Dendritic cell treated with granulocyte-macrophage colony-stimulating factor and Interleukin-4, amounts not matched to agents 40 ng/mL and 50 ng/mL, for 4 days (primary cell): ENCODE measurements around the gene GRIN3A.

ENCODE experiments used
- H3K27ac Mint-ChIP-seq: one replicate; pipeline ENCODE4 v1.8.0; 2022; ENCODE audit warnings: mild to moderate bottlenecking, mixed read lengths
- H3K27me3 Mint-ChIP-seq: one replicate; pipeline ENCODE4 v1.8.0; 2022; ENCODE audit warnings: mild to moderate bottlenecking, mixed read lengths
- H3K36me3 Mint-ChIP-seq: one replicate; pipeline ENCODE4 v1.8.0; 2022; ENCODE audit warnings: low read depth, mixed read lengths
- H3K4me1 Mint-ChIP-seq: one replicate; pipeline ENCODE4 v1.8.0; 2022; ENCODE audit warnings: low read depth, mixed read lengths
- H3K4me3 Mint-ChIP-seq: one replicate; pipeline ENCODE4 v1.8.0; 2022; ENCODE audit warnings: mild to moderate bottlenecking, moderate library complexity, mixed read lengths
- H3K9me3 Mint-ChIP-seq: one replicate; pipeline ENCODE4 v1.8.0; 2022; ENCODE audit warnings: mixed read lengths
- intact Hi-C: fragments of 100-400 bp; cut with micrococcal nuclease; formaldehyde crosslinking; loops from one replicate; pipeline ENCODE4 v1.15.0; 2022

The GRIN3A gene

GRCh38 chr9:101634741-101635409 lies 103.6 kb downstream of the GRIN3A start:
- no peak overlapping the region for H3K4me3 Mint-ChIP-seq

GRCh38 chr9:101632611-101633010 lies 105.8 kb downstream of the GRIN3A start:
- Mint-ChIP-seq H3K36me3 (no peaks in the 10 kb centered on the region), H3K4me3 (no peak overlapping the region), H3K4me1 (peaks cover 9% of the 10 kb centered on the region), H3K9me3 (no peaks in the 10 kb centered on the region), H3K27me3 (no peaks in the 10 kb centered on the region), H3K27ac (no peak overlapping the region)
- intact Hi-C loops = no loop called here

More at GRCh38 chr9:101634741-101635409, 103.6 kb downstream of the GRIN3A start:
- H3K27ac Mint-ChIP-seq = no peak overlapping the region
- peaks cover 4% of the 10 kb centered on the region for H3K4me1 Mint-ChIP-seq
- no peaks in the 10 kb centered on the region for H3K36me3 Mint-ChIP-seq
- intact Hi-C loops = no loop called here
- H3K9me3 Mint-ChIP-seq = no peaks in the 10 kb centered on the region
- H3K27me3 Mint-ChIP-seq = no peaks in the 10 kb centered on the region

- Mint-ChIP-seq H3K9me3 (no peaks in the 10 kb centered on the region), H3K4me3 (no peak overlapping the region), H3K27me3 (no peaks in the 10 kb centered on the region), H3K27ac (no peak overlapping the region), H3K36me3 (no peaks in the 10 kb centered on the region), H3K4me1 (peaks cover 10% of the 10 kb centered on the region)
- intact Hi-C loops = no loop called here
Observed at GRCh38 chr9:101631892-101632291, 106.6 kb downstream of the GRIN3A start.

GRCh38 chr9:101629636-101630035 lies 108.8 kb downstream of the GRIN3A start:
- intact Hi-C loops = no loop called here
- Mint-ChIP-seq H3K27ac (no peak overlapping the region), H3K4me1 (peaks cover 25% of the 10 kb centered on the region), H3K27me3 (no peaks in the 10 kb centered on the region), H3K36me3 (no peaks in the 10 kb centered on the region), H3K9me3 (no peaks in the 10 kb centered on the region), H3K4me3 (no peak overlapping the region)

- H3K27me3 Mint-ChIP-seq = no peaks in the 10 kb centered on the region
- H3K9me3 Mint-ChIP-seq = no peaks in the 10 kb centered on the region
- peaks cover 25% of the 10 kb centered on the region for H3K4me1 Mint-ChIP-seq
- no peak overlapping the region for H3K27ac Mint-ChIP-seq
- intact Hi-C loops = no loop called here
- H3K4me3 Mint-ChIP-seq = no peak overlapping the region
- no peaks in the 10 kb centered on the region for H3K36me3 Mint-ChIP-seq
Observed at GRCh38 chr9:101628173-101628572, 110.3 kb downstream of the GRIN3A start.

- Mint-ChIP-seq H3K27ac (no peak overlapping the region), H3K36me3 (no peaks in the 10 kb centered on the region), H3K9me3 (no peaks in the 10 kb centered on the region), H3K4me3 (no peak overlapping the region), H3K4me1 (peaks cover 31% of the 10 kb centered on the region), H3K27me3 (no peaks in the 10 kb centered on the region)
- intact Hi-C loops = no loop called here
Observed at GRCh38 chr9:101626295-101626694, 112.2 kb downstream of the GRIN3A start.

- Mint-ChIP-seq H3K27me3 (no peaks in the 10 kb centered on the region), H3K4me3 (no peak overlapping the region), H3K4me1 (peaks cover 31% of the 10 kb centered on the region), H3K9me3 (no peaks in the 10 kb centered on the region), H3K36me3 (no peaks in the 10 kb centered on the region), H3K27ac (no peak overlapping the region)
- intact Hi-C loops = no loop called here
Observed at GRCh38 chr9:101625876-101626275, 112.6 kb downstream of the GRIN3A start.

- Mint-ChIP-seq H3K4me3 (no peak overlapping the region), H3K4me1 (peaks cover 10% of the 10 kb centered on the region), H3K36me3 (no peaks in the 10 kb centered on the region), H3K27me3 (no peaks in the 10 kb centered on the region), H3K27ac (no peak overlapping the region), H3K9me3 (no peaks in the 10 kb centered on the region)
- intact Hi-C loops = no loop called here
Observed at GRCh38 chr9:101620452-101620851, 118.0 kb downstream of the GRIN3A start.

- no peak overlapping the region for H3K27ac Mint-ChIP-seq
- no peaks in the 10 kb centered on the region for H3K27me3 Mint-ChIP-seq
- H3K4me3 Mint-ChIP-seq = no peak overlapping the region
- H3K4me1 Mint-ChIP-seq = peaks cover 6% of the 10 kb centered on the region
- intact Hi-C loops = no loop called here
- no peaks in the 10 kb centered on the region for H3K9me3 Mint-ChIP-seq
- H3K36me3 Mint-ChIP-seq = no peaks in the 10 kb centered on the region
Observed at GRCh38 chr9:101618698-101619097, 119.7 kb downstream of the GRIN3A start.

- Mint-ChIP-seq H3K4me3 (no peak overlapping the region), H3K36me3 (no peaks in the 10 kb centered on the region), H3K9me3 (no peaks in the 10 kb centered on the region), H3K4me1 (peaks cover 2% of the 10 kb centered on the region), H3K27ac (no peak overlapping the region), H3K27me3 (peaks cover 3% of the 10 kb centered on the region)
- intact Hi-C loops = no loop called here
Observed at GRCh38 chr9:101605547-101605946, 132.9 kb downstream of the GRIN3A start.

GRCh38 chr9:101604296-101604695 lies 134.2 kb downstream of the GRIN3A start:
- intact Hi-C loops = no loop called here
- Mint-ChIP-seq H3K4me3 (no peak overlapping the region), H3K9me3 (no peaks in the 10 kb centered on the region), H3K27ac (no peak overlapping the region), H3K4me1 (peaks cover 6% of the 10 kb centered on the region), H3K27me3 (peaks cover 3% of the 10 kb centered on the region), H3K36me3 (no peaks in the 10 kb centered on the region)

- no peaks in the 10 kb centered on the region for H3K9me3 Mint-ChIP-seq
- no peaks in the 10 kb centered on the region for H3K36me3 Mint-ChIP-seq
- peaks cover 5% of the 10 kb centered on the region for H3K27me3 Mint-ChIP-seq
- no peak overlapping the region for H3K27ac Mint-ChIP-seq
- intact Hi-C loops = loop anchor here (1.0 kb wide), 1 partner anchor 126 kb away; no protein-coding TSS in a partner anchor
- H3K4me1 Mint-ChIP-seq = peaks cover 6% of the 10 kb centered on the region
- H3K4me3 Mint-ChIP-seq = no peak overlapping the region
Observed at GRCh38 chr9:101601904-101602765, 136.3 kb downstream of the GRIN3A start.

- H3K4me3 Mint-ChIP-seq = no peak within 1 kb of the TSS
- no peaks in the 10 kb centered on the region for H3K36me3 Mint-ChIP-seq
- H3K27ac Mint-ChIP-seq = no peak within 1 kb of the TSS
- no peaks in the 10 kb centered on the region for H3K4me1 Mint-ChIP-seq
- H3K27me3 Mint-ChIP-seq = peaks cover 5% of the 10 kb centered on the region
- intact Hi-C loops = no loop called here
- no peaks in the 10 kb centered on the region for H3K9me3 Mint-ChIP-seq
Observed at GRCh38 chr9:101594796-101595195, 143.7 kb downstream of the GRIN3A start, which contains the start of gene PPP3R2. Gene PPP3R2 (minus strand): TSS chr9:101594969. CDS start chr9:101594921, 48 bp downstream.

GRCh38 chr9:101593345-101593744 lies 145.1 kb downstream of the GRIN3A start:
- intact Hi-C loops = no loop called here
- Mint-ChIP-seq H3K27ac (no peak overlapping the region), H3K27me3 (peaks cover 5% of the 10 kb centered on the region), H3K9me3 (no peaks in the 10 kb centered on the region), H3K4me1 (no peaks in the 10 kb centered on the region), H3K4me3 (no peak overlapping the region), H3K36me3 (no peaks in the 10 kb centered on the region)
